HG02943 (cell line): Measurements from ENCODE around the gene UNC119.

ENCODE experiments used
- ATAC-seq: cut with Tn5 transposase; IDR thresholded peaks from one replicate; pipeline ENCODE4 v1.9.1; 2021; ENCODE audit warnings: mild to moderate bottlenecking, low read depth, moderate library complexity; ENCODE audit not compliant: unreplicated experiment

The UNC119 gene

DNA sequence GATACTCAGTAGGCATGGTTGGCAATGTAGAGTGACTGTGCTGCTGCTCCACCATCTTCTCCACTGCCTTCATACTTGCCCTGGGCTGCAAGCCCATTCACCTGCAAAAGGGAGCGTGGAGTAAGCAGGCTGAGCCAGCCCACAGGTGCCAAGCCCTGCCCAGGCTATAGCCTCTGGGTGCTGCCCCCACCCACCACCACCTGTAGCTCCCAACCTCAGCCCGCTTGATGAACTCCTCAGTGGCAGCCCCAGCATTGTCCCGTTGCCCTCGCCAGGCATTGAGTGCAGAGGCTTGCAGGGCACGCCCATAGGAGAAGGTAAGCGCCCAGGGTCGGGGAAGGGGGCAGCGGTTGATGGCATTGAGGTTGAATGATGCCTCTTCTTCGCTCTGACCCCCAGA is 21.1 kb upstream of the UNC119 start:
- ATAC-seq = no peak

DNA sequence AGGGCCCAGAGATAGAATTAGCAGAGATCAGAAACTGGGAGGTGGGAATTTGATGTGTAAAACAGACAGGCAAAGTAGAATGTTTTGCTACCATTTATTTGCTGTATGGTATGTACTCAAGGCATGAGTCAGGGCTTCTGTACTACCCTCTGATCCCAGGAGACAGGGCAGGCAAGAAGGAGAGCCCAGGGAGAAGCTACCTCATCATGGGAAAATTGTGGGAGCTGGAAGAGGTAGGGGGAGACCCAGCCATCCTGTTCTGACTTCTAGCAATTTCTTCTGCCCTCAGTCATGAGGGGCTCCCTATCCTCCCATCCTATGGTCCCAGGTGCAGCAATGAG is 20.6 kb upstream of the UNC119 start:
- no peak for ATAC-seq

DNA sequence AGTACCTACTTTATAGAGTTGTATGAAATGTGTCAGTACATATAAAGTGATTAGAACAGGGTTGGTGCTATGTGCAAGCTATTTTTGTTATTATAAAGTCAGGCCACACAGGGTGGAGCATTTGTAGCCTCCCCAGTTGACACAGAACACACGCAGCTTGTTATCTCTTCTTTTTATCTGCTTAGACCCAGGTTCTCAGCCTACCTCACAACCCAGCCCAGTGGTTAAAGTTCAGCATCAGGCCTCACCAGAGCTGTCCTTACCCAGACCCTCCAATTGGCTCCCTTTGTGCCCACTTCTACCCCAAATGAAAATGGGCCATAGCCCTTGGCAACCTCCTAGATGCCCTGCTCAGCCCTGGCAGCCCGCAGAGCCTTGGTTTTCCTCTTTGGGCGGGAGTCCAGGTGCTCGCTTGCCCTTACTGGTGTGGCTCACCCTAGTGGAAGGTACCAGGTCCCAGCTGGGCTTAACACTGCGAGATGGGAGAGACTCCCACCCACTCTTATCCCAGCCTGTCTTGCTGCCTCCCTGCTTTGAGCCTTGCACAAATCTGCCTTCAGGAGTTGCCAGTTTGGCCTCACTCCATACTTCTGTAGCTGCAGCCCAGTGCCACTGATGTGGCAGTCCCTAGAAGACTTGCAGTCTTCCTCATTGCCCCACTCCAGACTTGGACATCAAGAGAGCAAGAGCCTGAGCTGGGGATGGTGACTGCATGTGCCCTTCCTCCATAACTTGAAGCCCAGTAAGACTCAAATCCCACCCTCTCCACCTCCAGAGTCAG is 20.0 kb upstream of the UNC119 start:
- no peak for ATAC-seq

GRCh38 chr17:28571361-28572122 is 19.1 kb upstream of the UNC119 start, which contains the start of gene PIGS:
PIGS (minus strand) TSS chr17:28571524; CDS start chr17:28571496, 28 bp downstream.
- ATAC-seq = peak; percentile 67

GRCh38 chr17:28570716-28571360 is 18.4 kb upstream of the UNC119 start:
- peak; percentile 24 for ATAC-seq

GRCh38 chr17:28569446-28569845 is 17.0 kb upstream of the UNC119 start:
- no peak for ATAC-seq

DNA sequence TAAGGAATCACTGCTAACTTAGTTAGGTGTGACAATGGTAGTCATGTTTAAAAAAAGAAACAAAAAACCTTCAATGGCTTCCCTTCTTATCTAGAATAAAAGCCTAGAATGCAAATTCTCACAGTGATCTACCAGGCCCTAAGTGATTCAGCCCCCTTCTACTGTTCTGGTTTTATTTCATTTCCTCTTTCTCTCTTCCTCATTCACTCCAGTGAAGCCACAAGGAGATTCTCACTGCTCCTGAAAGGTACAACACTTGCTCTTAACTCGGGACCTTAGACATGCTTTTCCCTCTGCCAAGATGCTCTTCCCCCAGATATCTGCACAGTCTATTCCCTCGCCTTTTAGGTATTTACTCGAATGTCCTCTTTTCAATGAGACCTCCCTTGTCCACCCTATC is 15.2 kb upstream of the UNC119 start:
- ATAC-seq = no peak

GRCh38 chr17:28563475-28563874 is 11.1 kb upstream of the UNC119 start:
- ATAC-seq = no peak

DNA sequence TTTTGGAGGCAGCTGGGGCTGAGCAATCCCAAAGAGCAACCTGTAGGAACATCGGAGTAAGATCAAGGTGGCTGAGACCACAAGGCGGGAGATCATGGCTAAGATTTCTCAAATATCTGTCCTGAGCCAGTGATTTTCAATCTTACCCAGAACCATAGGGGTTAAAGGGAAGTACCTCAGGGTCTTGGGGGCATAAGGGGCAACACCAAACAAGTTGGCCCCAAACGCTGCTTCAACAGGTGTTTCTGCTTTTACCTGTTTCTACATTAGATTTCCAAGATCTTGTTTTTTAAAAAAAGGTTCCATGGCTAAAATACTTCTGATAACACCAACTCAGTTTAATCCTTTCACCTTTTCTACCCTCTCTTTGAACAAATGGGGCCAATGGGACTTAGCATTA is 2.6 kb upstream of the UNC119 start:
- ATAC-seq = no peak

DNA sequence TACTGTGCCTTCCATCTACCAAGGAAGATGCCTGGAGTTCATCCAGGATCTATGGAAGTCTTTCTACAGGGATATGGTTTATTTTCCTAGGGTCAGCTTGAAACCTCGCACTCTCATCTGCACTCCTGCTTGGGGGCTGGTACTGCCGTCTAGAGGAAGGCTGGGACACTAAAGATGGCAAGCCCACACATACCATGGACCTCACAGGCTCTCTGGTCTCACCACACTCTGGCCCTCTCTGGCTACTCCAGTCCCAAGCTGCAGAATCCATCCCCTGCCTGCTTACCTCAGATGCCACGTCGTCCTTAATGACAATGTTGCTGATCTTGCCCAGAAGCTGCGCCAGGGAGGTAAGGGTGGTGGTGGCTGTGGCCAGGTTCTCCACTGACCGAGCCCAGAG is 2.1 kb upstream of the UNC119 start:
- no peak for ATAC-seq

DNA sequence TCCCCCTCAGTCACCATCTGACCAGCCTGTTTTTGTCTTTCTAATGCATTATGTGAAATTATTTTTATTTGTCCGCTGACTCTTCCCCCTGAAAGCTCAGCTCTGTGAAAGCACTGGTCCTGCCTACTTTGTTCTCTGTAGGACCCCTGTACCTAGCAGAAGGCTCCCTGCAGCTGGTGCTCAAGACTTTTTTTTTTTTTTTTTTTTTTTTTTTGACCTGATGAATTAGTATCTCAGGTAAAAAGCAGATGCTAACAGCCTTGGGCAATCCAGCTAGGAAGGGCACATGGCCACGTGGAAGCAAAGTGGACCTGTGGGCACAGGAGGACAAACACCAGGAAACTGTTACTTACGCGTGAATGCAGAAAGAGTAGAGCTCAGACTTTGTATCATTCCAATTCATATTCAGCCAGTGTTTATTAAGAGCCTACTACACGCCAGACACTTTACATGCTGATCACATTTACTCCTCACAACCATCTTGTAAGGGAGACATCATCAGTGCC is 629 bp upstream of the UNC119 start:
- ATAC-seq = no peak

DNA sequence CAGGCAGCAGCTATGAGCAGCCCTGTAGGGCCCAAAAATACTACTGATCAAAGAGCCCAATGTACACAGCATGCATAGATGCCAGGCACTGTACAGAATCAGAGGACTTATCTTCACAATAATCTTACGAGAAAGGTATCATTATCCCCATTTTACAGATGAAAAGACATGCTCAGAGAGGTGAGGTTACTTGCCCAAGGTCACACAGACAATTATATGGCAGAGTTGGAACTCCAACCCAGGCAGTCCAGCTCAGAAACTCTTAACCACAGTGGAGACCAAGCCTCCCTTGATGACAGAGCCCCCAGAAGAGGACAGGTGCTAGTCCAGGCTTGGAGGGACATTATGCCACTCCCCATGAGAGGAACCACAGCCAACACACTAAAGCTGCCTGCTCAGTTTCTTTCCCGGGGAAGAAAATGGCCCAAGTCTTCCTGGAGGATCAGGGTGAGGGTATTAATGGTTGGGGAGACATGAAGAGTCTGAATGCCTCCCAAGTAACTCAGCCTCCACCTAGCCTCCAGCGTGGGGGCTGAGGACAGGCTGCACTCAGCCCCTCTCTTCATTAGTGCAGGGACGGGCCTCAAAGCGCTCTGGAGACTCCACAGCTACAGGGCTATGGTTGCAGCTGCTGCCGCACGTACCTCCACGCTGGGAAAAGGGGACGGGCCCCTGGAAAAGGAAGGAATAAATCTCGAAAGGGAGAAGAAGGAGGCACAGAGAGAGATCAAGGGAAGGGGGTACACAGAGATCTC is 826 bp downstream of the UNC119 start:
- ATAC-seq = no peak

GRCh38 chr17:28550858-28551257 is 1.6 kb downstream of the UNC119 start:
- no peak for ATAC-seq

DNA sequence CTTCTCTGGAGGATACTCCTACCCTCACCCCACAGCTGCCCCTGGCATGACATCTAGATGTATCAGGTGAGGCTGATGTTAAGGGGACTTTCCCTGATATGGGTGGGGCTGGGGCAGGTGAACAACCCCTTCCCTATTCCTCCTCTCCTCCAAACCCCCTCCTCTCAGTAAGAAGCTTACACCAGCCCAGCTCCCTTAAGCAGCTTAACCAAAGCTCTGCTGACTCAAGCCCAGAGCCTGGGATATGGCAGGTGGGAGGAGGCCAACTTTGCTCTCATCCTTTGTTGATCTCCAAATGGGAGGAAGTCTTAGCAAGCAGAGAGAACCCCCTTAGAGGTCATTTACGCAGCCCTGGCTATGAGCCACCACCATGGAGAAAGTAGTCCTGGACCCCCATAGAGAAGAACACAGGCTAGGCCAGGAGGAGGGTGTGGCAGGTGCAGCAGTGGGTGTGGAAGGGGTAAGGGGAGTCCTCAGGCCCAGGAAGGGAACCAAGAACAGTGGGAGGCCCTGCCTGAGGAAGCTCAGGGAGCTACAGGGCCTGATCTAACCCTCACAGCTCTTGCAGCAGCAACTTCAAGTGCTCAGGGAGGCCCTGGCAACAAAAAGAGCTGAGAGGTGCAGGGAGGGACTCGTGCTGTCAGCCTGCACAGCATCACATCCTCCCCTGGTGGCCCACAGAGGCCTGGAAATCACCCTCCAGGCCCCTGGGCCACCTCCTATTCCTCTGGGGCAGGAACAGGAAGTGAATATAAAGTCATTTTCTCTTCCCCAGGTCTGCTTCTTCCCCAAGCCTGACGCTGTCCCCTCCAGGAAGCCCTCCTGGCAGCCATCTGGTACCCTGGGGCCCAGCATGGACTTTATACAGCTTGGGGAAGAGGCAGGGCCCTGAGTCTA is 2.9 kb downstream of the UNC119 start:
- ATAC-seq = no peak

DNA sequence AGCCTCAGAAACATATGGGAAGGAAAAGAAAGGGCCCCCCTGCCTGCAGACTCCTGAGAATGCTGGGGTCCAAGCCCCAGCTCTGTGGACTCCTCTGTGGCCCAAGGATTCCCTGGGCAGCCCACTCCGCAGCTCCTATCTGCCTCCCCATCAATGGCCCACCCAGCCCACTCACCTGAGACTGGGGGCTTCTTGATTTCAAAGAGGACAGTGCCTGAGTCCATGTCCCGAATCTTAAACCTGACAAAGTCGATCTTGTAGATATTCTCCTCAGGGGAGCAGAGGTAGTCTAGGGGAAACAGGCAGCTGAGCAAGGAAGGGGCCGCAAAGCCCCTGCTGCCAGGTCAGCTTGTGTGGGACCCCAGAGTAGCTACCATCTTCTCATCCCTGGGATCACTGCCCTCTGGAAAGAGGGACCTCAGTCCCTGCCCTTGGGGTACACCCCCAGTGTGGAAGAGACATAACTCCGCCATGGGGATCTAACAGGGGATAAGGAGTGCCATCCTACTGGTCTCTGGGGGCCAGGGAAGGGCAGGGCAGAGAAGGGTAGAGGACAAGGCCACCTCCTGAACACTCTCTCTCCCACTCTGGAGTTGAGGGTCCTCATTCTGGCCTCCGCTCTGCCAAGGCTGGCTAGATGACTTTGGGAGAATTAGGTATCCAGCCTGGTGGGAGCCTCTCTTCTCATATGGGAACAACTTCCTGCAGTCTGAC is 3.9 kb downstream of the UNC119 start:
- ATAC-seq = no peak

DNA sequence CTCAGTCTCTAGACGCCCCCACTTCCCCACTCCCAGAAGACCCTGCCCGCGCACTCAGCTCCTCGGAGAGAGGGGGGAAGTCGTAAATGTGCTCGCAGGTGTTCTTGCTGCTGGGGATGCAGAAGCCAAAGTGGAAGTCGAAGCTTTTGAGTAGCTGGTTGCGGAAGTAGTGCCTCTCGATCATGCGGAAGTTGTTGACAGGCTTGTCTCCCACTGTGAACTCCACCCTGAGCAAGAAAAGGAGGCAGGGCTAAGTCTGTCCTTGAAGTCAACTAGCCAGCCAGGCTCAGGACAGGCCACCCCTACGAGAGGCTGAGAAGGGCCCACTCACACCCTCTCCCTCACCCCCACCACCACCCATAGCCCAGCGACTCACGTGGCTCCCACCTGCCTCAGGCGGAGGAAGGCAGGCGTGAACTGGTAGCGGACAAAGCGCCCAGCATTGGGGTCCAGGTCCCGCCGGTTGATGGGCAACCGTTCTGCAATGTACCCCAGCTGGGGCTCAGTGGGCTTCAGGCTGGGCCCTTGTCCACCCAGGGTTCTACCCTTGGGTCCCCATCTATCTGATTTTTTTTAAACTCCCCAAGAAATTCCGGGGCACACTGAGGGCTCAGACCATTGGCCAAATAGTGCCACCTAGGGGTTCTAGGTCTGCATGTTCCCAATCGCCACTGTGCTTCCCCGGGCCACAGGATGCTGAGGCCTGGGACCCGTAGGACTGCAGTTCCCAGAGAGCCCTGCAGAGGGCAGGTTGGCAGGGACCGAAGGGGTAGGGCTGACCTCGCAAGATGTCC is 4.6 kb downstream of the UNC119 start:
- ATAC-seq = no peak

DNA sequence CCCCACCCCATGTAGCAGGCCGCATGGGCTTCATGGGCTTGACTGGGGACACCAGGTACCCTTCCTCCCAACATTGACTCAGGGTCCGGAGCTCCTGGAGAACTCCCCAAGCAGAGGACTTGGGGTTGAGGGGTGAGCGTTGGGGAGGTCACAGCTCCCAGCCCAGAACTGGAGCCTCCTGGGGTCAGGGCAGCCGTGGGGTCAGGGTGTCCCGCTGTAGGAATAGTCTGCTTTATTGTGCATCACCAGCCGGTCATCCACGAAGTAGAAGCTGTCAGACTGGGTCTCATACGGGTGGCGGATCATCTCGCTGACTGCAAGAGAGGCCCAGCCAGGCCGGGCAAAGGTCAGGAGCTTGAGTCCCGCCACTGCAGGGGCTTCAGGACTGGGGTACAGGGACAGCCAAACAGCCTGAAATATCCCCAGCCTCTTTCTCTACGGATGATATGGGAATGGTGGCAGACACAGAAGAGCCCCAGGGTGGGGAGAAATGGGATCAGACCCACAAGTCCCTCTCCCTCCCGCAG is 5.3 kb downstream of the UNC119 start:
- ATAC-seq = no peak
